ENCODE measurements around the gene RPS6KC1.
"Not testable (repeated sequence)": the region's sequence is repeated elsewhere in the genome, so short reads cannot be mapped to it uniquely, and the experiment has no call there.

RPS6KC1 gene

DNA sequence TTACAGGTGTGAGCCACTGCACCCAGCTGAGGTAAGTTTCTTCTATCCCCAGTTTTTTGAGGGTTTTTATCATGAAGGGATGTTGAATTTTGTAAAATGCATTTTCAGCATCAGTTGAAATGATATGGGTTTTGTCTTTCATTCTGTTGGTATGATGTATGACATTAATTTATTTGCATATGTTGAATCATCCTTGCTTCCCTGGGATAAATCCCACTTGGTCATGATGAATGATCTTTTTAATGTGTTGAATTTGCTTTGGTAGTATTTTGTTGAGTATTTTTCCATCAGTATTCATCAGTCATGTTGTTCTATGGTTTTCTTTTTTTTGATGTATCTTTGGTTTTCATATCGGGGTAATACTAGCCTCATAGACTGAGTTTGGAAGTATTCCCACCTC is 141.0 kb downstream of the RPS6KC1 start:
- no peak overlapping the region for H3K4me2 ChIP-seq (ENCODE audit: low read length)
- H3K36me3 ChIP-seq (ENCODE audit: control insufficient read depth, low read length), result no peaks in the 10 kb centered on the region
- no peak overlapping the region for H3K4me3 ChIP-seq (ENCODE audit: low read length)
- H3K9me2 ChIP-seq (replicated peaks; ENCODE audit: control insufficient read depth, low read length), result no peaks in the 10 kb centered on the region
- no peaks in the 10 kb centered on the region for H3F3A ChIP-seq (ENCODE audit: control insufficient read depth, insufficient read depth)
- H3K4me1 ChIP-seq (ENCODE audit: control insufficient read depth, low read length), result no peaks in the 10 kb centered on the region
- no peaks in the 10 kb centered on the region for H3K9me3 ChIP-seq (ENCODE audit: control insufficient read depth, insufficient read depth, low read length)
- H3K79me2 ChIP-seq (ENCODE audit: control insufficient read depth, low read length), result no peaks in the 10 kb centered on the region
- no peak overlapping the region for H3K27ac ChIP-seq (ENCODE audit: low read depth, low read length)
- H4K20me1 ChIP-seq (ENCODE audit: control insufficient read depth, insufficient read depth, low read depth, low read length), result no peaks in the 10 kb centered on the region
- no peaks in the 10 kb centered on the region for H3K27me3 ChIP-seq (ENCODE audit: control insufficient read depth, low read length)
- TF ChIP-seq, protein P1, sequence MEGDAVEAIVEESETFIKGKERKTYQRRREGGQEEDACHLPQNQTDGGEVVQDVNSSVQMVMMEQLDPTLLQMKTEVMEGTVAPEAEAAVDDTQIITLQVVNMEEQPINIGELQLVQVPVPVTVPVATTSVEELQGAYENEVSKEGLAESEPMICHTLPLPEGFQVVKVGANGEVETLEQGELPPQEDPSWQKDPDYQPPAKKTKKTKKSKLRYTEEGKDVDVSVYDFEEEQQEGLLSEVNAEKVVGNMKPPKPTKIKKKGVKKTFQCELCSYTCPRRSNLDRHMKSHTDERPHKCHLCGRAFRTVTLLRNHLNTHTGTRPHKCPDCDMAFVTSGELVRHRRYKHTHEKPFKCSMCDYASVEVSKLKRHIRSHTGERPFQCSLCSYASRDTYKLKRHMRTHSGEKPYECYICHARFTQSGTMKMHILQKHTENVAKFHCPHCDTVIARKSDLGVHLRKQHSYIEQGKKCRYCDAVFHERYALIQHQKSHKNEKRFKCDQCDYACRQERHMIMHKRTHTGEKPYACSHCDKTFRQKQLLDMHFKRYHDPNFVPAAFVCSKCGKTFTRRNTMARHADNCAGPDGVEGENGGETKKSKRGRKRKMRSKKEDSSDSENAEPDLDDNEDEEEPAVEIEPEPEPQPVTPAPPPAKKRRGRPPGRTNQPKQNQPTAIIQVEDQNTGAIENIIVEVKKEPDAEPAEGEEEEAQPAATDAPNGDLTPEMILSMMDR (IDR thresholded peaks at IDR 0.05; ENCODE audit: low read depth, low read length, poor library complexity, severe bottlenecking), result no peak
- no peak for TF ChIP-seq EZH2phosphoT487 (IDR thresholded peaks at IDR 0.05; ENCODE audit: borderline replicate concordance, low read length)

DNA sequence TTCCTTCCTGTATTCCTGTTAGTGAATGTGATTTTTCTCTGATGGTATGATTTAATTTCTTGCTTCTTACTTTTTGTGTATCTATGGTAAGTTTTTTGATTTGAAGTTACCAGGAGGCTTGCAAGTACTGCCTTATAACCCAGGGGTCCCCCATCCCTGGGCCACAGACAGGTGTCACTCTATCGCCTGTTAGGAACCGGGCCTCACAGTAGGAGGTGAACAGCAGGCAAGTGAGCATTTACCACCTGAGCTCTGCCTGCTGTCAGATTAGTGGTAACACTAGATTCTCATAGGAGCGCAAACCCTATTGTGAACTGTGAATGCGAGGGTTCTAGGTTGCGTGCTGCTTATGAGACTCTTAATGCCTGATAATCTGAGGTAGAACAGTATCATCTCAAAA is 143.3 kb downstream of the RPS6KC1 start:
- Histone ChIP-seq H4K20me1 (ENCODE audit: control insufficient read depth, insufficient read depth, low read depth, low read length) (no peaks in the 10 kb centered on the region), H3F3A (ENCODE audit: control insufficient read depth, insufficient read depth) (no peaks in the 10 kb centered on the region), H3K36me3 (ENCODE audit: control insufficient read depth, low read length) (no peaks in the 10 kb centered on the region), H3K9me3 (ENCODE audit: control insufficient read depth, insufficient read depth, low read length) (no peaks in the 10 kb centered on the region), H3K4me1 (ENCODE audit: control insufficient read depth, low read length) (no peaks in the 10 kb centered on the region), H3K9me2 (replicated peaks; ENCODE audit: control insufficient read depth, low read length) (no peaks in the 10 kb centered on the region), H3K4me3 (ENCODE audit: low read length) (no peak overlapping the region), H3K27me3 (ENCODE audit: control insufficient read depth, low read length) (no peaks in the 10 kb centered on the region), H3K4me2 (ENCODE audit: low read length) (no peak overlapping the region), H3K27ac (ENCODE audit: low read depth, low read length) (no peak overlapping the region), H3K79me2 (ENCODE audit: control insufficient read depth, low read length) (no peaks in the 10 kb centered on the region)
- TF ChIP-seq EZH2phosphoT487 (IDR thresholded peaks at IDR 0.05; ENCODE audit: borderline replicate concordance, low read length), result no peak
- TF ChIP-seq, protein P1 (IDR thresholded peaks at IDR 0.05; ENCODE audit: low read depth, low read length, poor library complexity, severe bottlenecking), result no peak

DNA sequence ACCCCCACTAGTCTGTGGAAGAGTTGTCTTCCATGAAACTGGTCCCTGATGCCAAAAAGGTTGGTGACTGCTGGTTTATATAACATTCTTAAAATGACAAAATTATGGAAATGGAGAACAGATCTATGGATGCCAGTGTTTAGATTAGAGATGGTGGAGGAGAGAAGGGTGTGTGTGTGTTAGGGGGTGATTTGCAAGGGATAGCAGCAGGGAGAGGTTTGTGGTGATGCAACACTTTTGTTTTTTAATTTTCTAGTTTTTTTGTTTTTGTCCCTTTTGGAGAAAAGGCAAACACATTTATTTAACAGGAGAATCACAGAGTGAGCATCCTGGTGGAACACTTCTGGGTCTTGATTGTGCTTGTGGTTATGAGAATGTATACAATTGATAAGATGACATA is 143.8 kb downstream of the RPS6KC1 start:
- Histone ChIP-seq H4K20me1 (ENCODE audit: control insufficient read depth, insufficient read depth, low read depth, low read length) (no peaks in the 10 kb centered on the region), H3K4me2 (ENCODE audit: low read length) (no peak overlapping the region), H3K9me3 (ENCODE audit: control insufficient read depth, insufficient read depth, low read length) (no peaks in the 10 kb centered on the region), H3F3A (ENCODE audit: control insufficient read depth, insufficient read depth) (no peaks in the 10 kb centered on the region), H3K4me1 (ENCODE audit: control insufficient read depth, low read length) (no peaks in the 10 kb centered on the region), H3K4me3 (ENCODE audit: low read length) (no peak overlapping the region), H3K36me3 (ENCODE audit: control insufficient read depth, low read length) (no peaks in the 10 kb centered on the region), H3K27ac (ENCODE audit: low read depth, low read length) (no peak overlapping the region), H3K79me2 (ENCODE audit: control insufficient read depth, low read length) (no peaks in the 10 kb centered on the region), H3K27me3 (ENCODE audit: control insufficient read depth, low read length) (no peaks in the 10 kb centered on the region), H3K9me2 (replicated peaks; ENCODE audit: control insufficient read depth, low read length) (no peaks in the 10 kb centered on the region)
- no peak for TF ChIP-seq EZH2phosphoT487 (IDR thresholded peaks at IDR 0.05; ENCODE audit: borderline replicate concordance, low read length)
- TF ChIP-seq, protein P1 (IDR thresholded peaks at IDR 0.05; ENCODE audit: low read depth, low read length, poor library complexity, severe bottlenecking), result no peak

DNA sequence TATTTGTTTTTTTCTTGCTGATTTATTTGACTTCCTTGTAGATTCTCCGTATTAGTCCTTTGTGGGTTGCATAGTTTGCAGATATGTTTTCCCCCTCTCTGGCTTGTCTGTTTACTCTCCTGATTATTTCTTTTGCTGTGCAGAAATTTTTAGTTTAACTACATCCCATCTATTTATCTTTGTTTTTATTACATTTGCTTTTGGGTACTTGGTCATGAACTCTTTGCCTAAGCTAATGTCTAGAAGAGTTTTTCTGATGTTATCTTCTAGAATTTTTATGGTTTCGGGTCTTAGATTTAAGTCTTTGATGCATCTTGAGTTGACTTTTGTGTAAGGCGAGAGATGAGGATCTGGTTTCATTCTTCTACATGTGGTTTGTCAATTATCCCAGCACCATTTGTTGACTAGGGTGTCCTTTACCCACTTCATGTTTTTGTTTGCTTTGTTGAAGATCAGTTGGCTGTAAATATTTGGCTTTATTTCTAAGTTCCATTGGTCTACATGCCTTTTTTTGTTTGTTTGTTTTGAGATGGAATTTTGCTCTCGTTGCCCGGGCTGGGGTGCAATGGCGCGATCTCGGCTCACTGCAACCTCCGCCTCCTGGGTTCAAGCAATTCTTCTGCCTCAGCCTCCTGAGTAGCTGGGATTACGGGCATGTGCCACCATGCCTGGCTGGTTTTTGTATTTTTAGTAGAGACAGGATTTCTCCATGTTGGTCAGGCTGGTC is 145.4 kb downstream of the RPS6KC1 start:
- H3K9me2 ChIP-seq (replicated peaks; ENCODE audit: control insufficient read depth, low read length); H3K4me3 ChIP-seq (ENCODE audit: low read length); H3K4me1 ChIP-seq (ENCODE audit: control insufficient read depth, low read length); H3K27me3 ChIP-seq (ENCODE audit: control insufficient read depth, low read length); H3K79me2 ChIP-seq (ENCODE audit: control insufficient read depth, low read length); H4K20me1 ChIP-seq (ENCODE audit: control insufficient read depth, insufficient read depth, low read depth, low read length); H3K36me3 ChIP-seq (ENCODE audit: control insufficient read depth, low read length); H3K4me2 ChIP-seq (ENCODE audit: low read length); H3K27ac ChIP-seq (ENCODE audit: low read depth, low read length); H3K9me3 ChIP-seq (ENCODE audit: control insufficient read depth, insufficient read depth, low read length); H3F3A ChIP-seq (ENCODE audit: control insufficient read depth, insufficient read depth): not testable (repeated sequence)

All from DOHH2 (cell line).